DND-41 (cell line): ENCODE results near the gene RPS16.

ENCODE experiments used
- ATAC-seq: fragments of 200-7000 bp; cut with Tn5 transposase; 3 replicates; pipeline ENCODE4 v1.9.1; 2021; ENCODE audit warnings: low read depth; ENCODE audit not compliant: insufficient read depth
- DNase-seq: peaks from one replicate; pipeline ENCODE4 v3.0.0-alpha.2; 2020
- H2AFZ ChIP-seq: 2 replicates; pipeline ENCODE4 v1.6.0; 2012; ENCODE audit warnings: low read depth, low read length
- H3K27ac ChIP-seq: 2 replicates; pipeline ENCODE4 v1.5.1; 2012; ENCODE audit warnings: low read length, inconsistent platforms
- H3K27me3 ChIP-seq: fragments of 200-600 bp; sonication (generic); 2 replicates; pipeline ENCODE4 v1.6.0; 2012; ENCODE audit warnings: low read length, mild to moderate bottlenecking, inconsistent platforms; ENCODE audit not compliant: insufficient read depth, poor library complexity
- H3K36me3 ChIP-seq: 2 replicates; pipeline ENCODE4 v1.5.1; 2012; ENCODE audit warnings: low read length, inconsistent platforms; ENCODE audit not compliant: insufficient read depth
- H3K4me1 ChIP-seq: 2 replicates; pipeline ENCODE4 v1.5.1; 2012; ENCODE audit warnings: mild to moderate bottlenecking, low read length; ENCODE audit not compliant: insufficient read depth
- H3K4me2 ChIP-seq: 2 replicates; pipeline ENCODE4 v1.6.0; 2012; ENCODE audit warnings: mild to moderate bottlenecking, moderate library complexity, low read length, inconsistent platforms; ENCODE audit not compliant: insufficient read depth
- H3K4me3 ChIP-seq, 2 experiments: fragments of 200-600 bp in 1 of 2; shearing (Covaris generic) in 1 of 2; 2 replicates each; pipeline ENCODE4 v1.5.1; 2012 to 2016; ENCODE audit warnings: inconsistent platforms in 2 of 2, low read length in 2 of 2, mild to moderate bottlenecking in 2 of 2, low read depth in 1 of 2, moderate library complexity in 1 of 2
- H3K79me2 ChIP-seq: 2 replicates; pipeline ENCODE4 v1.6.0; 2012; ENCODE audit warnings: low read length, inconsistent platforms; ENCODE audit not compliant: insufficient read depth
- H3K9ac ChIP-seq: 2 replicates; pipeline ENCODE4 v1.6.0; 2012; ENCODE audit warnings: low read depth, mild to moderate bottlenecking, inconsistent platforms, low read length, moderate library complexity
- H3K9me3 ChIP-seq: 2 replicates; pipeline ENCODE4 v1.5.1; 2012; ENCODE audit warnings: low read length, moderate library complexity, mild to moderate bottlenecking, inconsistent platforms; ENCODE audit not compliant: insufficient read depth, severe bottlenecking
- H4K20me1 ChIP-seq: 2 replicates; pipeline ENCODE4 v1.6.0; 2012; ENCODE audit warnings: low read length; ENCODE audit not compliant: insufficient read depth
- CTCF ChIP-seq: IDR thresholded peaks from 2 replicates; pipeline ENCODE4 v1.5.1; 2012; ENCODE audit warnings: borderline replicate concordance, low read length, moderate library complexity, mild to moderate bottlenecking; ENCODE audit not compliant: poor library complexity, severe bottlenecking; ENCODE audit errors: extremely low read depth
- EZH2 ChIP-seq: IDR thresholded peaks from 3 replicates; pipeline ENCODE4 v1.6.1; 2012; ENCODE audit warnings: borderline replicate concordance, low read depth, mild to moderate bottlenecking, moderate library complexity, low read length, inconsistent platforms; ENCODE audit not compliant: severe bottlenecking

Gene RPS16

GRCh38 chr19:39384839-39385568, 50.7 kb downstream of the RPS16 start:
- H3K27ac ChIP-seq, result no peak overlapping the region
- H3K4me3 ChIP-seq, result no peak overlapping the region
- H3K4me2 ChIP-seq, result no peak overlapping the region
- no peak overlapping the region for H2AFZ ChIP-seq
- H3K36me3 ChIP-seq, result peaks cover 96% of the 10 kb centered on the region
- H3K4me1 ChIP-seq, result peaks cover 18% of the 10 kb centered on the region
- peaks cover 18% of the 10 kb centered on the region for H4K20me1 ChIP-seq
- DNase-seq, result no peak
- no peaks in the 10 kb centered on the region for H3K27me3 ChIP-seq
- H3K79me2 ChIP-seq, result peaks cover 11% of the 10 kb centered on the region
- ATAC-seq, result 0 out of 3 replicates have a peak, but pooled peaks have one; percentile 18
- TF ChIP-seq EZH2 (no peak), CTCF (no peak)
- no peak overlapping the region for H3K9ac ChIP-seq
- no peaks in the 10 kb centered on the region for H3K9me3 ChIP-seq
